Cerebellar cortex (tissue), 1 donor: Measurements from ENCODE around the gene POLR3E.
"Not testable (repeated sequence)": the region's sequence is repeated elsewhere in the genome, so short reads cannot be mapped to it uniquely, and the experiment has no call there.

ENCODE experiments used
- DNase-seq: peaks from one replicate; pipeline ENCODE4 v3.0.0-alpha.2; 2015; ENCODE audit warnings: low spot score

Gene POLR3E

GRCh38 chr16:22293137-22294106 is 3.8 kb upstream of the POLR3E start:
- DNase-seq: no peak

- peak; percentile 33 for DNase-seq
These were observed 740 bp upstream of the POLR3E start for GRCh38 chr16:22296225-22297113.

GRCh38 chr16:22297871-22298733 is 893 bp downstream of the POLR3E start:
- DNase-seq: peak; percentile 95

- no peak for DNase-seq
These were observed 1.8 kb downstream of the POLR3E start for GRCh38 chr16:22299036-22299435.

- DNase-seq: peak; percentile 58
These were observed 3.3 kb downstream of the POLR3E start for GRCh38 chr16:22300427-22301071.

- DNase-seq: not testable (repeated sequence)
These were observed 4.2 kb downstream of the POLR3E start for GRCh38 chr16:22301423-22301822.

GRCh38 chr16:22302776-22303363 is 5.7 kb downstream of the POLR3E start:
- no peak for DNase-seq

GRCh38 chr16:22304411-22304810 is 7.2 kb downstream of the POLR3E start:
- no peak for DNase-seq

GRCh38 chr16:22306788-22307187 is 9.6 kb downstream of the POLR3E start:
- DNase-seq: no peak

GRCh38 chr16:22307838-22308237 is 10.6 kb downstream of the POLR3E start:
- no peak for DNase-seq

GRCh38 chr16:22308824-22309520 is 11.8 kb downstream of the POLR3E start:
- DNase-seq: no peak

GRCh38 chr16:22311520-22311919 is 14.3 kb downstream of the POLR3E start:
- DNase-seq: no peak

- DNase-seq: no peak
These were observed 15.9 kb downstream of the POLR3E start for GRCh38 chr16:22312897-22313781.

GRCh38 chr16:22313876-22314470 is 16.8 kb downstream of the POLR3E start:
- no peak for DNase-seq

- no peak for DNase-seq
These were observed 17.7 kb downstream of the POLR3E start for GRCh38 chr16:22314661-22315626.

- DNase-seq: no peak
These were observed 18.8 kb downstream of the POLR3E start for GRCh38 chr16:22315979-22316378.

- no peak for DNase-seq
These were observed 19.2 kb downstream of the POLR3E start for GRCh38 chr16:22316411-22316811.
